MG63 (cell line): Measurements from ENCODE around the gene LARGE2. TPM values are rescaled to one million over a fixed set of nuclear protein-coding genes. Genes with fewer than 3 reads are reported as not detected.

Source experiments
- DNase-seq: peaks from one replicate; pipeline ENCODE4 v3.0.0-alpha.2; 2020
- H3K27me3 ChIP-seq: fragments of 250-450 bp; sonication (Bioruptor Pico); 2 replicates; pipeline ENCODE4 v1.5.1; 2020; ENCODE audit warnings: mild to moderate bottlenecking, moderate library complexity
- H3K36me3 ChIP-seq: fragments of 250-450 bp; sonication (Bioruptor Pico); 2 replicates; pipeline ENCODE4 v1.5.1; 2020; ENCODE audit warnings: mild to moderate bottlenecking, moderate library complexity
- H3K4me3 ChIP-seq: fragments of 250-450 bp; sonication (Bioruptor Pico); 2 replicates; pipeline ENCODE4 v1.5.1; 2020; ENCODE audit warnings: mild to moderate bottlenecking, moderate library complexity
- H3K9me3 ChIP-seq: fragments of 250-450 bp; sonication (Bioruptor Pico); 2 replicates; pipeline ENCODE4 v1.5.1; 2020; ENCODE audit warnings: mild to moderate bottlenecking, moderate library complexity
- total RNA-seq: library from RNA; depleted of rRNA; stranded (reverse); fragments of >200 nt; shearing (Covaris generic); gene quantifications from 2 replicates; pipeline ENCODE4 v1.2.3, GENCODE V29; 2014; ENCODE audit warnings: low replicate concordance; rRNA removed

The LARGE2 gene
- total RNA-seq, 1 experiment from 2014 or later, result not detected

GRCh38 chr11:45960387-45961095, 38.1 kb downstream of the LARGE2 start:
- H3K4me3 ChIP-seq, result no peak overlapping the region
- no peaks in the 10 kb centered on the region for H3K27me3 ChIP-seq
- peaks cover 11% of the 10 kb centered on the region for H3K36me3 ChIP-seq
- DNase-seq, result no peak
- H3K9me3 ChIP-seq, result no peaks in the 10 kb centered on the region

GRCh38 chr11:45961751-45962240, 39.3 kb downstream of the LARGE2 start:
- no peaks in the 10 kb centered on the region for H3K27me3 ChIP-seq
- DNase-seq, result no peak

GRCh38 chr11:45964911-45965389, 42.5 kb downstream of the LARGE2 start:
- no peak overlapping the region for H3K4me3 ChIP-seq
- no peaks in the 10 kb centered on the region for H3K27me3 ChIP-seq
- no peaks in the 10 kb centered on the region for H3K9me3 ChIP-seq
- DNase-seq, result peak; percentile 42
- H3K36me3 ChIP-seq, result peaks cover 11% of the 10 kb centered on the region

More at GRCh38 chr11:45961751-45962240, 39.3 kb downstream of the LARGE2 start:
- Histone ChIP-seq H3K4me3 (no peak overlapping the region), H3K36me3 (peaks cover 11% of the 10 kb centered on the region), H3K9me3 (no peaks in the 10 kb centered on the region)

GRCh38 chr11:45967506-45967905, 45.0 kb downstream of the LARGE2 start:
- Histone ChIP-seq H3K27me3 (no peaks in the 10 kb centered on the region), H3K36me3 (peaks cover 14% of the 10 kb centered on the region), H3K9me3 (no peaks in the 10 kb centered on the region), H3K4me3 (no peak overlapping the region)
- DNase-seq, result no peak

- Histone ChIP-seq H3K4me3 (no peak overlapping the region), H3K36me3 (peaks cover 14% of the 10 kb centered on the region), H3K9me3 (no peaks in the 10 kb centered on the region), H3K27me3 (no peaks in the 10 kb centered on the region)
- DNase-seq, result no peak
Observed at GRCh38 chr11:45968901-45969300, 46.4 kb downstream of the LARGE2 start.

GRCh38 chr11:45973601-45974000, 51.1 kb downstream of the LARGE2 start:
- Histone ChIP-seq H3K36me3 (peaks cover 8% of the 10 kb centered on the region), H3K27me3 (no peaks in the 10 kb centered on the region), H3K4me3 (no peak overlapping the region), H3K9me3 (no peaks in the 10 kb centered on the region)
- no peak for DNase-seq

- Histone ChIP-seq H3K27me3 (no peaks in the 10 kb centered on the region), H3K4me3 (no peak overlapping the region), H3K36me3 (peaks cover 8% of the 10 kb centered on the region), H3K9me3 (no peaks in the 10 kb centered on the region)
- peak; percentile 24 for DNase-seq
Observed at GRCh38 chr11:45974806-45975205, 52.4 kb downstream of the LARGE2 start.

Other genes starting within 250 kb of the LARGE2 start
- gene SLC35C1, start 117.5 kb upstream of the LARGE2 start, total RNA-seq, result 3.8 and 11.5 TPM in 2 replicates
- 6.5 and 13.0 TPM in 2 replicates for gene CRY2, start 75.2 kb upstream of the LARGE2 start, total RNA-seq
- gene MAPK8IP1, start 37.0 kb upstream of the LARGE2 start, total RNA-seq, result 2.6 and 15.5 TPM in 2 replicates
- 0.72 and 5.0 TPM in 2 replicates for gene FREY1, start 15.4 kb upstream of the LARGE2 start, total RNA-seq
- gene PEX16, start 4.8 kb upstream of the LARGE2 start, total RNA-seq, result 20.5 and 31.6 TPM in 2 replicates
- 2.0 and 79.2 TPM in 2 replicates for gene PHF21A, start 198.8 kb downstream of the LARGE2 start, total RNA-seq